HG03045 (cell line): Measurements from ENCODE around the gene KCNK10.

Experiments used
- ATAC-seq: cut with Tn5 transposase; IDR thresholded peaks from one replicate; pipeline ENCODE4 v1.9.1; 2021; ENCODE audit warnings: mild to moderate bottlenecking, moderate library complexity; ENCODE audit not compliant: unreplicated experiment

KCNK10 gene, protein sequence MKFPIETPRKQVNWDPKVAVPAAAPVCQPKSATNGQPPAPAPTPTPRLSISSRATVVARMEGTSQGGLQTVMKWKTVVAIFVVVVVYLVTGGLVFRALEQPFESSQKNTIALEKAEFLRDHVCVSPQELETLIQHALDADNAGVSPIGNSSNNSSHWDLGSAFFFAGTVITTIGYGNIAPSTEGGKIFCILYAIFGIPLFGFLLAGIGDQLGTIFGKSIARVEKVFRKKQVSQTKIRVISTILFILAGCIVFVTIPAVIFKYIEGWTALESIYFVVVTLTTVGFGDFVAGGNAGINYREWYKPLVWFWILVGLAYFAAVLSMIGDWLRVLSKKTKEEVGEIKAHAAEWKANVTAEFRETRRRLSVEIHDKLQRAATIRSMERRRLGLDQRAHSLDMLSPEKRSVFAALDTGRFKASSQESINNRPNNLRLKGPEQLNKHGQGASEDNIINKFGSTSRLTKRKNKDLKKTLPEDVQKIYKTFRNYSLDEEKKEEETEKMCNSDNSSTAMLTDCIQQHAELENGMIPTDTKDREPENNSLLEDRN

DNA sequence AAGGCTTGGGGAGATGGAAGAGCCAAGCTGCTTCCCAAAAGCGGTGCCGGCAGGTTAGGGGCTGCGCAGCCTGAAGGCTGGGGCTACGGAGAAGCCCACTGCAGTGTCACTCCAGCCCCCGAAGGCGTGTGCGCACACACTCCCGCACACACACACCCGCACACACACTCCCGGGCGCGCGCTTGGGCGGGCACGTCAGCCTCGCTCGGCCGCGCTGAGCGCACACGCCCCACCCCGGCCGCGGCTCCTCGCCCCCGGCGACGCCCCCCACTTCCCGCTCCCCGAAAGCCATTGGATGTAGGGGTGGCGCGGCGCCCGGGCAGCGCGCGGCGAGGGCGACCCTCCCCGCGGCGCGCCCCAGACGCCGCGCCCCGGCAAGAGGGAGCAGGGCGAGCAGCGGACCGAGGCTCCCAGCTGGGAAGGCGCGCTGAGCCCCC is at the start of gene KCNK10:
Gene KCNK10, minus strand, starts transcription at position 184 of the 437 bp plus-strand sequence. CDS start 471 bp downstream, outside the sequence.
- peak; percentile 27 for ATAC-seq

DNA sequence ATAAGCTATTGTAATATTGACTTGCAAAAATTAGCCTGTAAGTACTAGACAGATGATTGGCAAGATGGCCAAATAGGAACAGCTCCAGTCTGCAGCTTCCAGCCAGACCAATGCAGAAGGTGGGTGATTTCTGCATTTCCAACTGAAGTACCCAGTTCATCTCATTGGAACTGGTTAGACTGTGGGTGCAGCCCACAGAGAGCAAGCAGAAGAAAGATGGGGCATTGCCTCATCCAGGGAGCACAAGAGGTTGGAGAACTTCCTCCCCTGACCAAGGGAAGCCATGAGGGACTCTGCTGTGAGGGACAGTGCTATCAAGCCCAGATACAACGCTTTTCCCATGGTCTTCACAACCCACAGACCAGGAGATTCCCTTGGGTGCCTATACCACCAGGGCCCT is 46.4 kb upstream of the KCNK10 start:
- ATAC-seq, result no peak

DNA sequence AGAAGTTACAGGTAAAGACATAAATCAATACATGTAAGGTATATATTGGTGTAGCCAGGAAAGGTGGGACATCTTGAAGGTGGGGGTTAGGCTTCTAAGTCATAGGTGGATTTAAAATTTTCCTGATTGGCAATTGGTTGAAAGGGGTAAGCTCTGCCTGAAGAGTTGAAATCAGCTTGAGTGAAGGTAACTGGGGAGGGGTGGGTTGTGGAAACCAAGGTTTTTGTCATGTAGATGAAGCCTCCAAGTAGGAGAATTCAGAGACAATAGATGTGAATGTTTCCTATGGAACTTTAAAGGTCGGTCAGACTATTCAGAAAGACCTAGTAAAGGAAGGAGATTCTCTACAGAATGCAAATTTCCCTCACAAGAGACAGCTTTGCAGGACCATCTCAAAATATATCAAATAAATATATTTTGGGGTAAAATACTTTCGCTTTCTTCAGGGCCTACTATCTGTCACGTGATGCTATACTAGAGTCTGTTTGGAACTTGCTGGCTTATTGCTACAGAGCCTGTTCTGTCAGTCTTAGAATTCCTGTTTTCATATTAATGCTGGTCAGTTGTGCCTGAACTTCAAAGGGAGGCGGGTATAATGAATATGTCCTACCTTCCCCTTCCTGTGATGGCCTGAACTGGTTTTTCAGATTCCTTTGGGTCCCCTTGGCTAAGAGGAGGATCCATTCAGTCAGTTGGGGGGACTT is 41.8 kb upstream of the KCNK10 start:
- no peak for ATAC-seq

DNA sequence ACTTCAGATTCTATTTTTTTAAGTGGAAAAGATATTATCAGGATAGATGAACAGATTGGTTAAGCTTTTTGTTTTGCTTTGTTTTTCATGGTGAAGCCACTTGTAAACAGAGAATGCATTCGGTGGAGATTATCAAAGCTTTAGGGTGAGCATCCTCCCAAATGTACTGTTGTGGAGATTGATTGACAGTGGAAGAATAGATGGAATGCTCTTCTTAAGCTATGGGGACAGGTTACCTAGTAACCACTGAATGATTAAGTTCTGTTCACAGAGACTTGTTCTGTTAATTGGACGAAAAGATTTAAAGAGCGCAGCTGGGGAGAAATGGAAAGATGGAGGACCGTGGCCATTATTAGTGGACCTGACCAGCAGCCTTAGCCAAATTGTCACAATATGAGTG is 40.6 kb upstream of the KCNK10 start:
- ATAC-seq, result no peak

DNA sequence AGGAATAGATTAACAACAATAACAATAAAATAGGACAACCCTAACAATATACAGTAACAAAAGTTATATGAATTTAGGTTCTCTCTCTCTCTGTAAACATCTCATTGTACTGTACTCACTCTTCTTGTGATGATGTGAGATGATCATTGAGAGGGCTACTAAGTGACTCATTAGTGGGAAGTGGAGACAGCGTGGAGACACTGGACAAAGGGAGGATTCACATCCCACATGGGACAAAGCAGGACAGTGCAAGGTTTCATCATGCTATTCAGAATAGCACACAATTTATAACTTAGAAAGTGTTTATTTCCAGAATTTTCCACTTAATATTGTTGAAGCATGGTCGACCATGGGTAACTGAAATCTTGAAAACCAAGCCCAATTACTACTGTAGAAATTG is 36.4 kb upstream of the KCNK10 start:
- ATAC-seq, result no peak

DNA sequence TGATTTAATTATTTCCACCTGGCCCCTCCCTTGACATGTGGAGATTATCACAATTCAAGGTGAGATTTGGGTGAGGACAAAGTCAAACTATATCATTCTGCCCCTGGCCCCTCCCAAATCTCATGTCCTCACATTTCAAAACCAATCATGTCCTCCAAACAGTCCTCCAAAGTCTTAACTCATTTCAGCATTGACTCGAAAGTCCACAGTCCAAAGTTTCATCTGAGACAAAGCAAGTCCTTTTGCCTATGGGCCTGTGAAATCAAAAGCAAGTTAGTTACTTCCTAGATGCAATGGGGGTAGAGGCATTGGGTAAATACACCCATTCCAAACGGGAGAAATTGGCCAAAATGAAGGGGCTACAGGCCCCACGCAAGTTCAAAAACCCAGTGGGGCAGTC is 31.3 kb upstream of the KCNK10 start:
- no peak for ATAC-seq

DNA sequence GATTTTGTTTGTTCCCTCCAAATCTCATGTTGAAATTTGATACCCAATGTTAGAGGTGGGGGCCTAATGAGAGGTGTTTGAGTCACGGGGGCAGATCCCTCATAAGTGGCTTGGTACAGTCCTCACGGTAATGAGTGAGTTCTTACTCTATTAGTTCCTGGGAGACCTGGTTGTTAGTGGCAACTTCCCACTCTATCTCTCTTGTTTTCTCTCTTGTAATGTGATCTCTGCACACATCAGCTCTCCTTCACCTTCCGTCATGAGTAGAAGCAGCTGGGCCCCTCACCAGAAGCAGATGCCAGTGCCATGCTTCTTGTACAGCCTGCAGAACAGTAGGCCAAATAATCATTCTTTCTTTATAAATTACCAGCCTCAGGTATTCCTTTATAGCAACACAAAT is 29.6 kb upstream of the KCNK10 start:
- no peak for ATAC-seq

DNA sequence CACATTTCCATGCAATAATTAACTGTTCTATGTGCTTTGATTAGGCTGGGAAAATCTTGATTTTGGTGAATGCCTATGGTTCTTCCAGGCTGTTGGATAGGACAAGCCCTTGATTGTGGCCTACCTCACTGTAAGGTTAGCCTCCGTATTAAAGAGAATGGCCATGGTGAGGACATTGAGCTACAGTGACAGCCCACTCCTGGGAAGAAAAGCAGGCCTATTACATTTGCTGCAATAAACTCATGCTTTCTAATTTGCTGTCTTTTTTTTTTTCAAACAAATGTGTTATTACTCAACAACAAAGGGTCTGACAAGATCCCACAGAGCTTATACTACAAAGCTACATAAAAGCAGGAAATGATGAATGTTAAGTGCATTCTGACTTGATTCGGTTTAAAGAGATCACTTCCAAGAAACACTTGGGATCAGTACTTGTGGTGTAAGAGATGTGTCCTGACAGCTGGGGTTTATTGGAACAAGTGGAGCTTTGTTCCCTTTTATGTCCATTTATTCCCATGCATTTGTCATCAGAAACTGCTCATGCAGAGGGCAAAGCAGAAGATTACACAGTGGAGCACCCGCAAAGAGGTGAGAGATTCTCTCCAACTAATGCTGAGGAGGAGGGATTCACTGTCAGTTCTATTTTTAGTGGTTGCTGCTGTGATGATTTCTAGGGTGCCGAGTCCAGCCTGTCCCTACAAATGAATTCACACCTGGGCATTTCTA is 29.1 kb upstream of the KCNK10 start:
- no peak for ATAC-seq

DNA sequence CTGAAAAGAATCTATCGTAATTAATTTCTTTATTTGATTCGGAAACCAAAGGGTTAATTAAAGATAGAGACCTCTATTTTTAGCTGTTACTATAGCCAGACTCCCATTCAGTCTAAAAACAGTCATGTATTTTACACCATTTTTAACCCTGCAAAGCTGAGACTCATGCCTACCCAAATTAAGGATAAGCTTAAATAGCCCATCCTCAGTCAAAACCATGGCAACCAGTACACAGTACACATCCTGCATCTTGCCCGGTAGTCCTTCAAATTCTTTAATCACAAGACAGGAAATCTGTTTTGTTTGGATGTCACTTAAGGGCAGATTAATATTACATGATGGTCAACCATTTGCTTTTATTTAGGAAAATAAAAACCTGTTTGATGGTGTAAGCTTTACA is 25.5 kb upstream of the KCNK10 start:
- no peak for ATAC-seq

DNA sequence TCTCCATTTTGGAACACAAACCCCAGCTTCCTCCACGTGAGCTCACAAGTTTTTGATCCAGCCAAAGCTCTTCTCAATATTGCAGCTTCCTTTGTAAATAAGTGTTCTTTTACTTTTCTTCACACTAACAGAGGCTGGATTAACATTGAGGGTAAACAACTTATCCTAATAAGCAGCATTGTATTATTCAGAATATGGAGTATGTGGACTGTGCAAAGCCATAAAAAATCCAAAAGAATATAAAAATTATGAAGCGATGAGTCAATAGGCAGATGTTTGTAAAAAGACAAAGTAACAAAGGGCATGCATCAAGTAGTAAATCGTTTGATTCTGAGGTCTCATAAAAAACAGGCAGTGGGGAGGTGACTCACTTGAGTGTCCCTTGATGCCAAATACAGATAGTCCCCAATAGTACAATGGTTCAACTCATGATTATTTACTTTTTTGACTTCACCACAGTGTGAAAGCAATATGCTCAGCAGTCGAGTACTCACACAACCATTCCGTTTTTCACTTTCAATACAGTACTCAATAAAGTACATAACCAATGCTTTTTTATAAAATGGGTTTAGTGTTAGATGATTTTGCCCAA is 23.1 kb upstream of the KCNK10 start:
- ATAC-seq, result no peak

DNA sequence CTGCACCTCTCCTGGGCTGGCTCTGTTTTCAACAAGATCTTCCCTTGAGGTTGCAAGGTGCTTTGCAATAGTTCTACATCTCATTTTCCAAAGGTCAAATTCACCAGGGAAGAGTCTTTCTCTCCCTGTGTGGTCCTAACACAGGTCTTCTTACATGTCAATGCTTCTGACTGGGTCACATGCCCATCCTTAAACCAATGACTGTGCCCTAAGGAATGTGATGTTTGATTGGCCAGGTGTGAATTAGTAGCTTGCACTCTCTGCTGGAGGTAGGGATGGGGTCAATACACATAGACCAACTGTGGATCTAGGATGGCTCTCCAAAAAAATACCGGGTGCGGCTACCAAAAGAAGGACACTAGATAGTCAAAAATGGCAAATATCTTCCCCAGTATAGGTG is 19.9 kb upstream of the KCNK10 start:
- ATAC-seq, result no peak

DNA sequence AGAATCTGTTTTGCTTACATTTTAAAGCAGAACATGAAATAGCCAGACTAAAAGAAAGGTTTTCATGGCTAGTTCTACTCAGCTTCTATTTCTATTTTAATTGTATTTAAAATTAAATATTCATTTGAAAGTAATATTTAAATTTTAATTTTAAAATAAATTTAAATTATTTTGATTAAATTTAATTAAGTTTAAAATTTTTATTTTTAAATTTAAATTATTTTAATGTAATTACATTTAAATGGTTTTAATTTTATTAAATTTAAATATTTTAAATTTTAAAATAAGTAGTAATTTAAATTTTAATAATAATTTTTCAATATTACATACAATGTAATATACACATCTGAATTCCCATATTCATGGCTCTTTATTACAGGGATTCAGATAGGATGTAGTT is 17.3 kb upstream of the KCNK10 start:
- ATAC-seq, result no peak

DNA sequence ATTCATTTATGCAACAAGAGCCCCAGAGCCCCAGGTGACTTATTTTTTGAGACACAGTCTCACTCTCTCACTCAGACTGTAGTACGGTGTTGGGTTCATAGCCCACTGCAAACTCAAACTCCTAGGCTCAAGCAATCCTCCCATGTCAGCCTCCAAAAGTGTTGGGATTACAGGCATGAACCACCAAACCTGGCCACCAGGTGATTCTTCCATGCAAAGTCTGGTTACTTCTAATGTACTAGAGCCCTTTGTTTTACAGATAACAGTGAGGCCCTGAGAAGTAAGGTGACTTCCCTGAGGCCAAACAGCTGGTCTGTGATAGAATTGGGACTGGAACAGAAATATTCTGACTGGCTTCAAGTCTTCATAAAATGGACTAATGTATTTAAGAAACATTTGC is 10.0 kb upstream of the KCNK10 start:
- ATAC-seq, result no peak

DNA sequence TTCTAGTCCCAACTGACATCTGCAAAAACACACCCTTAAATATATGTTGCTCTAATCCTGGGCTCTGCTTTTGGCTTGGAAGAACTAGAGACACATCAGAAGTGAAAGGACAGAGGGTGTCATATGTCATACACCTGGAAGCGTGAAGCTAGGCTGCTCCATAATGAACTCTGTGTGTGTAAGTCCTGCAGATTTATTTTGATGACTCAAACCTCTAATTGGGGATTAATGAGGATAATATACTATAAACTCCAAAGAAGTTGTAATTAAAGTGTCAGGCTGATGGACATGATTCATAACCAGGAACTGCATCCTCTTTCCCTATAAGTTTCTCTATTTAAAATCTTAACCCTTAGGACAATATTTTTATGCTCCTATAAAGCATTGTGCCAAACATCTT is 4.4 kb upstream of the KCNK10 start:
- no peak for ATAC-seq

DNA sequence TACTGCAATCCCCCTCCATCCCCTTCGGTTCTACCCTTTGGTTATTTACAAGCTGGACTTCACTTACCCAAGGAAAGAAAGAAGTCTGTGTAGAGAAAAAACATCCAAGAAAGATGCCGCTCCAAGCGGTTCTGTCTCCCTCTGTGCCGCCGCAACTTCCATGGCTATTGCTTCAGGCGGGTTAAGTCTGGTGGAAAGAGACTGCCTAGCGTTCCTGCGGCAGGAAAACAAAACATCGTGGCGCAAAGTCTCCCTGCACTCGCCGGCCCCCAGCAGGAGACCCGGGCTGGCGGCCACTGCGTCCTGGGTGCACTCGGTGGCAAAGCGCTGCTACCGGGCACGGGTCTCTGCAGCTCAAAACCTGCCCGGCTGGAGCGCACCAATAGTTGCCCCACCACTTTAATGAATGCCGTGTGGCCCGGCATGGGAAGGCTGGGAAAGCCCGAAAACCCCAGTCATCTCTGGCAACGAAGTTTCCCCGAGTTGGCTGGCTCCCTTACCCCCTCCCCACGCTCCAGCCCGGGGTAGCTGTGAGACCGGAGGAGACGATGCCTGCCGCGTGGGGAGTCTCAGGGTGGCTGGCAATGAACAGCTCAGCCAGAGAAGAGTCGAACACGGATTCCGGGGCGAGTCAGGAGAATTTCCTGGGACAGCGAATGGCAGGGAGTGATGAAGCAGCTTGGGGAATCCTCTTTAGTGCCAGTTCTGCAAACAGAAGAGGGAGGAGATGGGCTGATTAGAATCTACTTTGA is 3.5 kb upstream of the KCNK10 start:
- no peak for ATAC-seq

DNA sequence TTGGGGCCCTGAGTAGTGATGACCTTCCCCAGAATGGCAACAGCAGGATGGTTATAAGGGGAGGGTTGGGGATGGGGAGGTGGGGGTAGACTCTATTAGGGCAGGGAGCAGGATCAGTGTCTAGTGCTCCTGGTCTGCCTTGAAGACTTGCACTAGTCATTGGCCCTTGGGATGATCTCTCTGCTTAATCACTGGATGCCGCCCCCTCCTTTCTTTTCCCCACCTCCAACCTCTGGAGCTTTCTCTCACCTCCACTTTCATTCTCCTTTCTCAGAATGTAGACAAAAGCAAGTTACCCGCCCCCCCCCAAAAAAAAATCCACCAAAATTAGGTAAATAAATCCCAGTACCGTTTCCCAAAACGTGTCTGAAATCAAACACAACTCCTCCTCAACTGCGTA is 2.8 kb upstream of the KCNK10 start:
- no peak for ATAC-seq

DNA sequence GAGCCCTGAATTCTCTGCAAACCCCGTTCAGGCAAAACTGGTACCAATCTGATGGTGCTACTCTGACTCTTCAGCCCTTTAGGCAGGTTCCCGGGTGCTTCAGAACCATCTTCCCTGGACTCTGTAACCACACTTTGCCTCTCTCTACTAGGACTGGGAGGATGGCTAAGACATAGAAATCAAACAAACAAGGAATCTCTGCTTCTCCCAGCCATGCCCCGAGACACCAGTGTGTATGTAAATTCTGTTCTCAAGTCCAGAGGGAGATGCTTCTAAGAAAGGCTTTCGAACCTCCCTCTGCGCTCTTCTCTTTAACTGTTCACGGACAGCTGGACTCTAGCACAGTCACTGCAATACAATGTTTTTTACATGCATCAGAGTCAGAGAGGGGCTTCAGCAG is 1.9 kb upstream of the KCNK10 start:
- no peak for ATAC-seq

DNA sequence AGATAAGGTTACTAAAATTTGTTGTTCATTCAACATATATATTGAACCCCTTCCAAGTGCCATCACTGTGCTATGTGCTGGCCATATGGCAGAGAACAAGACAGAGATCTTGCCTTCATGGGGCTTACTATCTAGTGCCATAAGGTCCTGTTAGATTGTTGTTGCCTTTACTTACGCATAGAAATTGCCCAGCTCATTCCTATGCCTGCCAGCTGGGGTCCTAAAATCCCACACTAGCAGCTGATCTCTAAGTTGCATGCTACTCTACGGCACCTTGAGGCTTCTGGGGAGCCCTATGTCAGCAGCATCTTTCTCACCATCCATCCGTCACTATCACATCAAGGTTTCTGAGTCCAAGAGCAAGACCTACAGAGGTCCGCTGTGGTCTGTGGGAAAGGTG is 1.4 kb upstream of the KCNK10 start:
- ATAC-seq, result no peak

DNA sequence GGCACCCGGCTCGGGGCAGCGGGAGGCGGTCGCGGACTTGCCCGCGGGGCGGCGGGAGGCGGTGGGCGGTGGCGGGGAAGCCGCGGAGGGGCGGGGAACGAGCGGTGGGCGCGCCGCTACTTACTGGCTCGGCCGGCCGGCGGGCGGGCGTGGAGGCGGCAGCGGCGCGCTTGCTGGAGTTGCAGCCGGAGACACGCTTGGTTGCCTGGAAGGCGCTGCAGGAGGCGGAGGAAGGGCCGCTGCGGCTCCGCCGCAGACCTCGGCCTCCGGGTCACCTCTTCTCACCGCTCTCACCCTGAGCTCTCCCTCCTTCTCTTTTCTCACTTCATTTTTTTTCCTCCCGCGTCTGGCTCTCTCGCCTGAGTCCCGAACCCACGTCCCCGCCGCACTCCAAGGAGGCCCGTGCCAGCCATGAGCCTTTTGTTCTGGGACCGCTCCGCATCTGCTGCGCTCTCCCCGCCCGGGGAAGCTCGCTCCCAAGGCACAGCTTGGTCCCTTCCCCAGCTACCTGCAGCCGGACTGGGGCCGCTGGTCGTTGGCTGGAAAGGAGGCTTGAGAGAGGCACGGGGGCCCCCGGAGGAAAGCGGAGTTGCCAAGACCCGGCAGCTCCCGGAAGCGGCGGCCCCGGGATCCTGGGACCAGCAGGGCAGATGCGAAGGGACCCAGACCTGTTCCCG is 592 bp upstream of the KCNK10 start:
- ATAC-seq, result peak; percentile 83
